Keratinocyte (primary cell): Measurements from ENCODE around the gene LRRIQ4. TPM values are rescaled to one million over a fixed set of nuclear protein-coding genes. Genes with fewer than 3 reads are reported as not detected.

Experiments
- DNase-seq: peaks from one replicate; pipeline ENCODE4 v3.0.0-alpha.2; 2011; ENCODE audit warnings: low read depth, missing footprints, low spot score
- FAIRE-seq: peaks from 2 replicates; lab custom pipeline; 2011; peaks lifted over from hg19 to GRCh38; lab: Jason Lieb, UNC
- H2AFZ ChIP-seq: 2 replicates; pipeline ENCODE4 v1.6.0; 2012; ENCODE audit warnings: low read length, control low read depth, inconsistent platforms; ENCODE audit not compliant: control insufficient read depth
- H3K27ac ChIP-seq: 2 replicates; pipeline ENCODE4 v1.5.1; 2011; ENCODE audit warnings: low read length; ENCODE audit not compliant: control insufficient read depth, insufficient read depth
- H3K27me3 ChIP-seq: 3 replicates; pipeline ENCODE4 v1.6.0; 2011; ENCODE audit warnings: low read length; ENCODE audit not compliant: control insufficient read depth, insufficient read depth; ENCODE audit errors: extremely low read depth
- H3K36me3 ChIP-seq, 2 experiments: 2 replicates in 1 of 2; 3 replicates in 1 of 2; pipeline ENCODE4 v1.5.1; 2011; ENCODE audit warnings: low read length in 2 of 2, mild to moderate bottlenecking in 1 of 2; ENCODE audit not compliant: control insufficient read depth in 2 of 2, insufficient read depth in 2 of 2; ENCODE audit errors: extremely low read depth in 1 of 2
- H3K4me1 ChIP-seq: 3 replicates; pipeline ENCODE4 v1.5.1; 2011; ENCODE audit warnings: low read length; ENCODE audit not compliant: control insufficient read depth, insufficient read depth; ENCODE audit errors: extremely low read depth
- H3K4me2 ChIP-seq: 3 replicates; pipeline ENCODE4 v1.6.0; 2011; ENCODE audit warnings: low read depth, low read length; ENCODE audit not compliant: control insufficient read depth, insufficient read depth; ENCODE audit errors: extremely low read depth
- H3K4me3 ChIP-seq, 3 experiments: fragments of 200-600 bp in 1 of 3; sonication (generic) in 1 of 3; 2 replicates in 2 of 3; 3 replicates in 1 of 3; pipeline ENCODE4 v1.5.1; 2011 to 2016; ENCODE audit warnings: low read length in 3 of 3, mild to moderate bottlenecking in 3 of 3, control low read depth in 2 of 3, inconsistent platforms in 1 of 3, low read depth in 1 of 3, mixed read lengths in 1 of 3, mixed run types in 1 of 3, moderate library complexity in 1 of 3; ENCODE audit not compliant: control insufficient read depth in 2 of 3, insufficient read depth in 2 of 3; ENCODE audit errors: extremely low read depth in 1 of 3
- H3K79me2 ChIP-seq: 2 replicates; pipeline ENCODE4 v1.6.0; 2012; ENCODE audit warnings: low read length; ENCODE audit not compliant: control insufficient read depth, insufficient read depth
- H3K9ac ChIP-seq: 3 replicates; pipeline ENCODE4 v1.6.0; 2011; ENCODE audit warnings: low read length; ENCODE audit not compliant: control insufficient read depth, insufficient read depth; ENCODE audit errors: extremely low read depth
- H3K9me1 ChIP-seq: 3 replicates; pipeline ENCODE4 v1.6.0; 2011; ENCODE audit warnings: low read length; ENCODE audit not compliant: control insufficient read depth, insufficient read depth; ENCODE audit errors: extremely low read depth
- H3K9me3 ChIP-seq: 2 replicates; pipeline ENCODE4 v1.5.1; 2012; ENCODE audit warnings: low read depth, low read length; ENCODE audit not compliant: control insufficient read depth
- H4K20me1 ChIP-seq: 3 replicates; pipeline ENCODE4 v1.6.0; 2011; ENCODE audit warnings: low read length; ENCODE audit not compliant: control insufficient read depth, insufficient read depth; ENCODE audit errors: extremely low read depth
- EZH2 ChIP-seq: IDR thresholded peaks from one replicate; pipeline ENCODE4 v1.6.1; 2012; ENCODE audit warnings: inconsistent platforms, mild to moderate bottlenecking, low read length, moderate library complexity
- dilution Hi-C: fragments of 300-500 bp; cut with MboI; formaldehyde crosslinking; loops from one replicate; pipeline ENCODE4 v1.7.0; 2020; ENCODE audit warnings: low sequenced_read_pairs; ENCODE audit not compliant: extremely low pct_ligation_motif_present
- polyA plus RNA-seq, 5 experiments: library from polyadenylated mRNA; depleted of rRNA in 3 of 5; stranded (reverse) in 3 of 5; stranded (forward) in 1 of 5; unstranded in 1 of 5; fragments of >200 nt; gene quantifications; 1 replicate in 1 of 5; 2 replicates in 3 of 5; 3 replicates in 1 of 5; pipeline versions ENCODE4 v1.2.1 to v1.2.3, GENCODE V29; 2011 to 2012; ENCODE audit warnings: missing spikeins in 2 of 5, low read depth in 1 of 5, low replicate concordance in 1 of 5
- TF ChIP-seq, protein P1 (sequence below), 3 experiments: IDR thresholded peaks in 1 of 3; conservative IDR thresholded peaks in 1 of 3; optimal IDR thresholded peaks in 1 of 3; 2 replicates in 2 of 3; 3 replicates in 1 of 3; pipeline versions ENCODE3 to v1.5.1; 2011; ENCODE audit warnings: low read length in 3 of 3, mild to moderate bottlenecking in 3 of 3, moderate library complexity in 2 of 3, control low read depth in 1 of 3, inconsistent platforms in 1 of 3; ENCODE audit not compliant: insufficient read depth in 2 of 3; ENCODE audit errors: extremely low read depth in 1 of 3

LRRIQ4 gene
- polyA plus RNA-seq, 1 donor (not counting 4 experiments of a cell fraction or from before 2014, with no cell fraction given) = not detected

DNA sequence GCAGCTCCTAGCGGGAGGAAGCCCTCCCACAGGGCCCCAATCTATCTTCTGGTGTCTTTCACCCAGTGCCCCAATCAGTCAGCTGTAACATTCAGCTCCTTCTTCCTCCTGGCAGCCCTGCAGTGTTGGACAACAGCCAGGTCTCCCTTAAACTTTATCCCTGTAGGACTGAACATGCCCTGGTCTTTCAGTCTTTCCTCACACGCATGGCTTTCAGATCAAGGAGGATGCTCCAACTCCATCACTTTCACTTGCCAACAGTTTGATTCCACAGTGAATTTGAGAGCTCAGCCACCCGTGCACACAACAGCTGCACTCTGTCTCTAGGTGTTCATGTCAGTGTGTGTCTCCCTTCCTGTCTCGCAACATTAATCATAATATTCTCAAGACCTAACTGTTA is 28.5 kb downstream of the LRRIQ4 start:
- DNase-seq = no peak
- Histone ChIP-seq H3K36me3 (no peaks in the 10 kb centered on the region), H3K27me3 (no peaks in the 10 kb centered on the region), H3K9ac (no peak overlapping the region), H2AFZ (no peak overlapping the region), H3K4me2 (no peak overlapping the region), H3K79me2 (no peaks in the 10 kb centered on the region), H4K20me1 (no peaks in the 10 kb centered on the region), H3K4me1 (no peaks in the 10 kb centered on the region), H3K27ac (no peak overlapping the region), H3K9me3 (no peaks in the 10 kb centered on the region), H3K9me1 (no peaks in the 10 kb centered on the region), H3K4me3 (no peak overlapping the region)
- TF ChIP-seq, protein P1, sequence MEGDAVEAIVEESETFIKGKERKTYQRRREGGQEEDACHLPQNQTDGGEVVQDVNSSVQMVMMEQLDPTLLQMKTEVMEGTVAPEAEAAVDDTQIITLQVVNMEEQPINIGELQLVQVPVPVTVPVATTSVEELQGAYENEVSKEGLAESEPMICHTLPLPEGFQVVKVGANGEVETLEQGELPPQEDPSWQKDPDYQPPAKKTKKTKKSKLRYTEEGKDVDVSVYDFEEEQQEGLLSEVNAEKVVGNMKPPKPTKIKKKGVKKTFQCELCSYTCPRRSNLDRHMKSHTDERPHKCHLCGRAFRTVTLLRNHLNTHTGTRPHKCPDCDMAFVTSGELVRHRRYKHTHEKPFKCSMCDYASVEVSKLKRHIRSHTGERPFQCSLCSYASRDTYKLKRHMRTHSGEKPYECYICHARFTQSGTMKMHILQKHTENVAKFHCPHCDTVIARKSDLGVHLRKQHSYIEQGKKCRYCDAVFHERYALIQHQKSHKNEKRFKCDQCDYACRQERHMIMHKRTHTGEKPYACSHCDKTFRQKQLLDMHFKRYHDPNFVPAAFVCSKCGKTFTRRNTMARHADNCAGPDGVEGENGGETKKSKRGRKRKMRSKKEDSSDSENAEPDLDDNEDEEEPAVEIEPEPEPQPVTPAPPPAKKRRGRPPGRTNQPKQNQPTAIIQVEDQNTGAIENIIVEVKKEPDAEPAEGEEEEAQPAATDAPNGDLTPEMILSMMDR (optimal IDR thresholded peaks at IDR 0.05 in 1 of 3, IDR thresholded peaks at IDR 0.05 in 1 of 3, conservative IDR thresholded peaks at IDR 0.05 in 1 of 3; ENCODE audit: extremely low read depth in 1 of 3, insufficient read depth in 2 of 3, low read length in 3 of 3) = no peak
- no peak for TF ChIP-seq EZH2
- dilution Hi-C loops = no loop called here
- no peak for FAIRE-seq

DNA sequence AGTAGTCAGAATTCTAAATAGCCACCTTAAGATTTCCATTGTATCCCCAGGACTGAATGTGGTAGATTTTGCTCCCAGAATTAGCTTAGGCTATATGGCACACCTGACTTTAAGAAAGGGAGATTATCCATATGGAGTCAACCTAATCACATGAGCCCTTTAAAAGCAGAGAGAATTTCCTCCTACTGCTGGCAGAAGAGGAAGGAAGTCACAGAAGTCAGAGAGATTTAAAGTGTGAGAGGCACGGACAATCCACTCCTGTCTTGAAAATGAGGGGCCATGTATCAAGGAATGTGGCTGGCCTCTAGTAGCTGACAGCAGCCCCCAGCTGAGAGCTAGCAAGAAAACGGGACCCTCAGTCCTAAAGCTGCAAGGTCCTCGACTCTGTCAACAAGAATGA is 30.3 kb downstream of the LRRIQ4 start:
- H3K9ac ChIP-seq = no peak overlapping the region
- no peaks in the 10 kb centered on the region for H4K20me1 ChIP-seq
- TF ChIP-seq, protein P1 (optimal IDR thresholded peaks at IDR 0.05 in 1 of 3, IDR thresholded peaks at IDR 0.05 in 1 of 3, conservative IDR thresholded peaks at IDR 0.05 in 1 of 3; ENCODE audit: extremely low read depth in 1 of 3, insufficient read depth in 2 of 3, low read length in 3 of 3) = no peak
- no peak for TF ChIP-seq EZH2
- FAIRE-seq (no peak), DNase-seq (no peak)
- H3K4me2 ChIP-seq = no peak overlapping the region
- no peaks in the 10 kb centered on the region for H3K79me2 ChIP-seq
- no peak overlapping the region for H3K27ac ChIP-seq
- H3K4me1 ChIP-seq = peaks cover 10% of the 10 kb centered on the region
- H2AFZ ChIP-seq = no peak overlapping the region
- H3K9me1 ChIP-seq = no peaks in the 10 kb centered on the region
- dilution Hi-C loops = no loop called here
- no peaks in the 10 kb centered on the region for H3K27me3 ChIP-seq
- no peaks in the 10 kb centered on the region for H3K36me3 ChIP-seq
- H3K4me3 ChIP-seq = no peak overlapping the region
- H3K9me3 ChIP-seq = no peaks in the 10 kb centered on the region
